Ishikawa (cell line): ENCODE results near the gene SS18.

Experiments
- CEBPB ChIP-seq: IDR thresholded peaks from 2 replicates; pipeline ENCODE4 v1.6.1; 2012
- CREB1 ChIP-seq: IDR thresholded peaks from 2 replicates; pipeline ENCODE4 v1.6.1; 2012; ENCODE audit warnings: low read depth
- EGR1 ChIP-seq: IDR thresholded peaks from 2 replicates; pipeline ENCODE4 v1.6.1; 2012
- EP300 ChIP-seq: IDR thresholded peaks from 2 replicates; pipeline ENCODE4 v1.6.1; 2012; ENCODE audit warnings: borderline replicate concordance
- FOXM1 ChIP-seq: IDR thresholded peaks from 2 replicates; pipeline ENCODE4 v1.6.1; 2012; ENCODE audit warnings: low read depth, borderline replicate concordance
- MAX ChIP-seq: IDR thresholded peaks from 2 replicates; pipeline ENCODE4 v1.6.1; 2012
- NFIC ChIP-seq: IDR thresholded peaks from 2 replicates; pipeline ENCODE4 v1.6.1; 2012
- RAD21 ChIP-seq: IDR thresholded peaks from 2 replicates; pipeline ENCODE4 v1.6.1; 2012; ENCODE audit warnings: low read depth
- REST ChIP-seq: IDR thresholded peaks from 2 replicates; pipeline ENCODE4 v1.6.1; 2012; ENCODE audit warnings: low read depth, mild to moderate bottlenecking
- TAF1 ChIP-seq: IDR thresholded peaks from 2 replicates; pipeline ENCODE4 v1.6.1; 2012; ENCODE audit warnings: low read depth, mild to moderate bottlenecking
- TCF12 ChIP-seq: IDR thresholded peaks from 2 replicates; pipeline ENCODE4 v1.6.1; 2012; ENCODE audit warnings: low read depth
- TEAD4 ChIP-seq: IDR thresholded peaks from 2 replicates; pipeline ENCODE4 v1.6.1; 2012
- USF1 ChIP-seq: IDR thresholded peaks from 2 replicates; pipeline ENCODE4 v1.6.1; 2012
- YY1 ChIP-seq: IDR thresholded peaks from 2 replicates; pipeline ENCODE4 v1.6.1; 2012; ENCODE audit warnings: low read depth
- ZBTB7A ChIP-seq: IDR thresholded peaks from 2 replicates; pipeline ENCODE4 v1.6.1; 2012; ENCODE audit warnings: low read depth

Gene SS18

GRCh38 chr18:26071725-26072124 lies 18.7 kb downstream of the SS18 start:
- TF ChIP-seq TAF1, result no peak
- no peak for TF ChIP-seq ZBTB7A
- no peak for TF ChIP-seq EP300
- no peak for TF ChIP-seq RAD21
- no peak for TF ChIP-seq REST
- TF ChIP-seq FOXM1, result no peak
- TF ChIP-seq EGR1, result no peak
- no peak for TF ChIP-seq TCF12
- no peak for TF ChIP-seq NFIC
- no peak for TF ChIP-seq MAX
- TF ChIP-seq TEAD4, result no peak
- TF ChIP-seq CEBPB, result no peak
- no peak for TF ChIP-seq USF1
- no peak for TF ChIP-seq YY1
- TF ChIP-seq CREB1, result no peak

GRCh38 chr18:26071020-26071419 lies 19.4 kb downstream of the SS18 start:
- TF ChIP-seq CREB1 (no peak), FOXM1 (no peak), TAF1 (no peak), TEAD4 (no peak), EGR1 (no peak), ZBTB7A (no peak), RAD21 (no peak), REST (no peak), YY1 (no peak), MAX (no peak), NFIC (no peak)

GRCh38 chr18:26059357-26059756 lies 31.1 kb downstream of the SS18 start:
- no peak for TF ChIP-seq EP300
- no peak for TF ChIP-seq TAF1
- TF ChIP-seq TEAD4, result no peak
- no peak for TF ChIP-seq CEBPB
- no peak for TF ChIP-seq YY1
- TF ChIP-seq NFIC, result no peak
- no peak for TF ChIP-seq RAD21
- no peak for TF ChIP-seq ZBTB7A
- no peak for TF ChIP-seq TCF12
- TF ChIP-seq CREB1, result no peak
- TF ChIP-seq EGR1, result no peak
- no peak for TF ChIP-seq USF1
- TF ChIP-seq MAX, result no peak
- TF ChIP-seq FOXM1, result no peak
- no peak for TF ChIP-seq REST

GRCh38 chr18:26057344-26057773 lies 33.1 kb downstream of the SS18 start:
- no peak for TF ChIP-seq TAF1
- no peak for TF ChIP-seq REST
- no peak for TF ChIP-seq ZBTB7A
- no peak for TF ChIP-seq EP300
- no peak for TF ChIP-seq TEAD4
- no peak for TF ChIP-seq EGR1
- TF ChIP-seq TCF12, result no peak
- no peak for TF ChIP-seq USF1
- no peak for TF ChIP-seq CREB1
- no peak for TF ChIP-seq YY1
- TF ChIP-seq NFIC, result no peak
- no peak for TF ChIP-seq MAX
- no peak for TF ChIP-seq FOXM1
- no peak for TF ChIP-seq CEBPB
- TF ChIP-seq RAD21, result no peak
